ENCODE results near the gene UBE2R2.

Gene UBE2R2

DNA sequence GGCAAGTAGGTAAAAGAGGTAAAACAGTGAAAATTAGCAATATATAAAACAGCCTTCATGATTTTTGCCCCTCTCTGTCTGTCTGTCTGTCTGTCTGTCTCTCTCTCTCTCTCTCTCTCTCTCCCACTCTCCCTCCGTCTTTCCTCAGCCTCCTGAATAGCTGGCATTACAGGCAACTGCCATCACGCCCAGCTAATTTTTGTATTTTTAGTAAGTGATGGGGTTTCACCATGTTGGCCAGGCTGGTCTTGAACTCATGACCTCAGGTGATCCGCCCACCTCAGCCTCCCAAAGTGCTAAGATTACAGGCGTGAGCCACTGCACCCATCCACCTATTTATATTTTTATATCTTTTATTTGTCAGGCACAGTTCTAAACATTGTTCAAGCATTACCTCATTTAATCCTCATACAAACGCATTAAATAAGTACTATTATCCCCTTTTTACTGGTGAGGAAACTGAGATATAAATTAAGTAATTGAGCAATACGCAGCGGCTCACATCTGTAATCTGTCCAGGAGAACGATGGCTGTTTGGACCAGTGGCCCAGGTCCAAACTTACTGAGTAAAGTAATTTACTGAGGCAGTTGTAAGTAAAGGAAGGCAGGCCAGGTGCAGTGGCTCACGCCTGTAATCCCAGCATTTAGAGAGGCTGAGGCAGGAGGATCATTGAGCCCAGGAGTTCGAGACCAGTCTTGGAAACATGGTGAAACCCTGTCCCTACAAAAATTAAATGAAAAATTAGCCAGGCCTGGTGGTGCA lies 60.9 kb downstream of the UBE2R2 start:
- no peak for TF ChIP-seq ZFX (IDR thresholded peaks at IDR 0.05)
- TF ChIP-seq, protein P1, sequence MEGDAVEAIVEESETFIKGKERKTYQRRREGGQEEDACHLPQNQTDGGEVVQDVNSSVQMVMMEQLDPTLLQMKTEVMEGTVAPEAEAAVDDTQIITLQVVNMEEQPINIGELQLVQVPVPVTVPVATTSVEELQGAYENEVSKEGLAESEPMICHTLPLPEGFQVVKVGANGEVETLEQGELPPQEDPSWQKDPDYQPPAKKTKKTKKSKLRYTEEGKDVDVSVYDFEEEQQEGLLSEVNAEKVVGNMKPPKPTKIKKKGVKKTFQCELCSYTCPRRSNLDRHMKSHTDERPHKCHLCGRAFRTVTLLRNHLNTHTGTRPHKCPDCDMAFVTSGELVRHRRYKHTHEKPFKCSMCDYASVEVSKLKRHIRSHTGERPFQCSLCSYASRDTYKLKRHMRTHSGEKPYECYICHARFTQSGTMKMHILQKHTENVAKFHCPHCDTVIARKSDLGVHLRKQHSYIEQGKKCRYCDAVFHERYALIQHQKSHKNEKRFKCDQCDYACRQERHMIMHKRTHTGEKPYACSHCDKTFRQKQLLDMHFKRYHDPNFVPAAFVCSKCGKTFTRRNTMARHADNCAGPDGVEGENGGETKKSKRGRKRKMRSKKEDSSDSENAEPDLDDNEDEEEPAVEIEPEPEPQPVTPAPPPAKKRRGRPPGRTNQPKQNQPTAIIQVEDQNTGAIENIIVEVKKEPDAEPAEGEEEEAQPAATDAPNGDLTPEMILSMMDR (conservative IDR thresholded peaks at IDR 0.05), result no peak
- peak overlapping the region; percentile 76 for H3K27ac ChIP-seq

DNA sequence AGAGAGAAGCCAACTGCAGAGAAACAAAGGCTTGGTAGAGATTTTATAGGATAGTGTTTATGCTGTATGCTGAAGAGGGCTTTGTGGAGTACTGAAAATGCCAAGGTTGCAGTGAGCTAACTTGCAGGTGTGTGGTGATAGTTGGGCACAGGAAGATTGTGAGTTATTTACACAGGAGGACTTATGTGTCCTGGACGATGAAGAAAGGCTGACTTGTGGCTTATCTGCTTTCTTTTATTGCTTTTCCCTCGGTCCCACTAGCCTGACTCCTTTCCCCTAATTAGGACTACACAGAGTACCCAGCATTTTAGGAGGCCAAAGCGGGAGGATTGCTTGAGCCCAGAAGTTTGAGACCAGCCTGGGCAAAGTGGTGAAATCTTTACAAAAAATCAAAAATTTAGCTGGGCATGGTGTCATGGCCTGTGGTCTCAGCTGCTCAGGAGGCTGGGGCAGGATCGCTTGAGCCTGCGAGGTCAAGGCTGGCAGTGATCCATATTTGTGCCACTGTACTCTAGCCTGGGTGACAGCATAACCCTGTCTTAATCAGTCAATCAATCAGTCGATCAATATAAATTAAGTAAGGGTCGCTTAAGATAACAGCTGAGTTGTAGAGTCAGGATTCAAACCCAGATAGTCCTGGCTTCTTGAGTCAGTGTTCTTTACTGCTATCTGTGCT lies 61.9 kb downstream of the UBE2R2 start:
- TF ChIP-seq, protein P1 (conservative IDR thresholded peaks at IDR 0.05), result no peak
- no peak for TF ChIP-seq ZFX (IDR thresholded peaks at IDR 0.05)
- H3K27ac ChIP-seq, result peak overlapping the region; percentile 76

DNA sequence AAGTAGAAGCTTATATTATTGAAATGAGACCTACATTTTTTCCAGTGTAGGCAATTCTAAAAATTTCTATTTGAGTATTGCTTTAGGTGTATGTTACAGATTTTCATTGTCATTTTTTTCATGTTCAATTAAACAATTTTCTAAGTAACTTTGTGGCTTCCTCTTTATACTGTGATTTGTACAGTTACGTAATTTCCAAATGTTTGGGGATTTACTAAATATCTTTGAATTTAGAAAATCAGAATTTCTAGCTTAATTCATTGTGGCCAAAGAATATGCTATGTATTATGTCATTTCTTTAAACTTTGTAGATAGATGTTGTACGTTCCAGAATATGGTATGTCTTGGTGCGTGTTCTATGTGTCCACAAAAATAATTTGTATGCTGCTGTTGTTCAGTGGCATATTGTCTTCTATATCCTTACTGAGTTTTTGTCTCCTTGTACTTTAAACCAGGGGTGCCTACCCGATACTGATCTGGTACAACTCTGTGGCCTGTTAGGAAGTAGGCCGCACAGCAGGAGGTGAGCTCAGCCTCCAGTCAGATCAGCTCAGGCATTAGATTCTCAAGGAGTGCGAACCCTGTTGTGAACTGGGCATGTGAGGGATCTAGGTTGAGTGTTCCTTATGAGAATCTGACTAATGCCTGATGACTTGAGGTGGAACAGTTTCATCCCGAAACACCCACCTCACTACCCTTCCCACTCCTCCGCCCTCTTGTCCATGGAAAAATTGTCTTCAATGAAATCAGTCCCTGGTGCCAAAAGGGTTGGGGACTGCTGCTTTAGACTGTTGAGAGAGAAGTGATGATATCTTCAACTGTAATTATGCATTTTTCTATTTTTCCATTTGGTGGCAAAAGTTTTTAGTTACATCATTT lies 63.5 kb downstream of the UBE2R2 start:
- TF ChIP-seq ZFX (IDR thresholded peaks at IDR 0.05), result no peak
- TF ChIP-seq, protein P1 (conservative IDR thresholded peaks at IDR 0.05), result no peak
- H3K27ac ChIP-seq, result peak overlapping the region; percentile 76

GRCh38 chr9:33881635-33882034 lies 64.7 kb downstream of the UBE2R2 start:
- H3K27ac ChIP-seq, result no peak overlapping the region
- no peak for TF ChIP-seq ZFX (IDR thresholded peaks at IDR 0.05)
- TF ChIP-seq, protein P1 (conservative IDR thresholded peaks at IDR 0.05), result no peak

- no peak overlapping the region for H3K27ac ChIP-seq
Measured at GRCh38 chr9:33884856-33885701, 68.1 kb downstream of the UBE2R2 start.

DNA sequence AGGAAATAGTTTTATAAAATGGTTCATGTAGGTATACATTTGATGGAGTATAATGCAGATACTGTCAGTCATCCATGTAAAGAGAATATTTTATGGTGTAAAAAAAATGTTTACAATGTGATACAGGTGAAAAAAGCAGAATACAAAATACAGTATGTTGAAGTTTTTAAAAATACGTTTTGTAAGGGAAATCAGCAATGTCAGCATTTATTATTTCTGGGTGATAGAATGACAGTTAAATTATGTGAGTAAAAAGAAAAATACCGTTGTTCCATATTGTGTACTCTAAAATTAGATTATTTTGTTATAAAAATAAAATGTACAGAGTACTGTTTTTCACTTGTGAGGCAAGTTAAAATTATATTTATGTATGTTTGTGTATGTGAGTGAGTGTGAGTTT lies 69.0 kb downstream of the UBE2R2 start:
- H3K27ac ChIP-seq, result no peak overlapping the region
- TF ChIP-seq, protein P1 (conservative IDR thresholded peaks at IDR 0.05), result no peak
- TF ChIP-seq ZFX (IDR thresholded peaks at IDR 0.05), result no peak

More at GRCh38 chr9:33884856-33885701, 68.1 kb downstream of the UBE2R2 start:
- TF ChIP-seq ZFX (IDR thresholded peaks at IDR 0.05), result no peak
- TF ChIP-seq, protein P1 (conservative IDR thresholded peaks at IDR 0.05), result no peak

All from C4-2B (cell line).